ENCODE measurements around the gene ST8SIA4.

The ST8SIA4 gene

GRCh38 chr5:100903039-100903887 lies at the start of gene ST8SIA4:
Gene ST8SIA4 (minus strand): TSS chr5:100903282. CDS start chr5:100902955, 327 bp downstream.
- DNase-seq = peak; percentile 89 to 93

GRCh38 chr5:100950985-100951384 lies 47.9 kb upstream of the ST8SIA4 start:
- DNase-seq = no peak

GRCh38 chr5:100913298-100913697 lies 10.2 kb upstream of the ST8SIA4 start:
- DNase-seq = no peak

- DNase-seq = no peak
Measured at GRCh38 chr5:100909034-100909433, 6.0 kb upstream of the ST8SIA4 start.

- peak in 1 of 2 experiments; percentile 10 for DNase-seq
Measured at GRCh38 chr5:100905259-100905914, 2.3 kb upstream of the ST8SIA4 start.

- peak; percentile 64 to 68 for DNase-seq
Measured at GRCh38 chr5:100904259-100904861, 1.3 kb upstream of the ST8SIA4 start.

- DNase-seq = peak; percentile 33 to 40
Measured at GRCh38 chr5:100902440-100903038, 543 bp downstream of the ST8SIA4 start.

GRCh38 chr5:100901821-100902341 lies 1.2 kb downstream of the ST8SIA4 start:
- DNase-seq = peak; percentile 39 to 58

- peak; percentile 90 to 93 for DNase-seq
Measured at GRCh38 chr5:100900796-100901781, 2.0 kb downstream of the ST8SIA4 start.

- DNase-seq = peak; percentile 49 to 65
Measured at GRCh38 chr5:100900142-100900795, 2.8 kb downstream of the ST8SIA4 start.

GRCh38 chr5:100899675-100900074 lies 3.4 kb downstream of the ST8SIA4 start:
- DNase-seq = no peak

- no peak for DNase-seq
Measured at GRCh38 chr5:100898504-100899346, 4.4 kb downstream of the ST8SIA4 start.

GRCh38 chr5:100896054-100896453 lies 7.0 kb downstream of the ST8SIA4 start:
- DNase-seq = no peak

GRCh38 chr5:100890461-100891008 lies 12.5 kb downstream of the ST8SIA4 start:
- DNase-seq = no peak

- no peak for DNase-seq
Measured at GRCh38 chr5:100889896-100890295, 13.2 kb downstream of the ST8SIA4 start.

- DNase-seq = no peak
Measured at GRCh38 chr5:100889165-100889743, 13.8 kb downstream of the ST8SIA4 start.

GRCh38 chr5:100877274-100877673 lies 25.8 kb downstream of the ST8SIA4 start:
- DNase-seq = no peak

GRCh38 chr5:100872408-100873190 lies 30.5 kb downstream of the ST8SIA4 start:
- DNase-seq = peak in 1 of 2 experiments; percentile 23

All from activated CD4-positive, alpha-beta T cell treated with anti-CD3 and anti-CD28 coated beads, Interleukin-2, amount 50 U/mL, for 48 hours (primary cell).